ENCODE measurements around the gene LMBR1. TPM values are rescaled to one million over a fixed set of nuclear protein-coding genes. Genes with fewer than 3 reads are reported as not detected.

Gene LMBR1
- total and polyA plus RNA-seq, 2 of the 4 experiments (the other 2 are of a cell fraction) = 11.9 to 19.9 TPM

GRCh38 chr7:156898938-156899337 is 6.0 kb upstream of the LMBR1 start:
- no peak overlapping the region for H3K14ac ChIP-seq (replicated peaks; ENCODE audit: low read depth, low read length)
- no peak overlapping the region for H2BK120ac ChIP-seq (ENCODE audit: low read depth, low read length)
- no peak overlapping the region for H3K9ac ChIP-seq (ENCODE audit: low read depth, low read length)
- intact Hi-C loops (cut with micrococcal nuclease) = no loop called here
- no peak overlapping the region for H3K27ac ChIP-seq (ENCODE audit: insufficient read depth, low read length)
- H3K18ac ChIP-seq (ENCODE audit: low read depth, low read length) = no peak overlapping the region
- H3K9me3 ChIP-seq (ENCODE audit: control insufficient read depth, insufficient read depth, low read length) = no peaks in the 10 kb centered on the region
- H3K4me1 ChIP-seq (ENCODE audit: control insufficient read depth, insufficient read depth, low read length) = peaks cover 3% of the 10 kb centered on the region; the same call in 1 of the 2 replicates
- no peak overlapping the region for H2BK5ac ChIP-seq (ENCODE audit: low read depth, low read length, poor library complexity, severe bottlenecking)
- BruUV-seq (replicated peaks) = no TSS peak
- no peaks in the 10 kb centered on the region for H3K27me3 ChIP-seq (ENCODE audit: control insufficient read depth, insufficient read depth, low read length)
- no peaks in the 10 kb centered on the region; the same call in 1 of the 2 replicates for H3K9me1 ChIP-seq (ENCODE audit: insufficient read depth, low read length)
- TF ChIP-seq CEBPB (IDR thresholded peaks at IDR 0.05; ENCODE audit: low read depth, low read length) (peak; percentile 70), RCOR1 (IDR thresholded peaks at IDR 0.05; ENCODE audit: insufficient replicate concordance, low read length) (no peak)
- H4K5ac ChIP-seq (ENCODE audit: low read depth, low read length) = no peak overlapping the region
- H3K56ac ChIP-seq (ENCODE audit: extremely low read depth, insufficient read depth, low read length) = no peak overlapping the region
- no peak overlapping the region for H2BK15ac ChIP-seq (ENCODE audit: low read depth, low read length)
- no peak overlapping the region for H2BK20ac ChIP-seq (ENCODE audit: low read depth, low read length)
- no peak overlapping the region for H2AK5ac ChIP-seq (ENCODE audit: low read depth, low read length)
- no peak overlapping the region for H3K4me3 ChIP-seq (ENCODE audit: insufficient read depth, low read depth, low read length)
- DNase-seq = peak; percentile 11
- H3K23ac ChIP-seq (ENCODE audit: low read depth, low read length) = no peak overlapping the region
- WGBS, 2 experiments (ENCODE audit: extremely low coverage in 2 of 2, insufficient read length in 1 of 2) = no CpG with 5 or more reads among the region's 1 CpG
- ATAC-seq (ENCODE audit: low read depth) = no peak; the same call in 1 of the 2 replicates
- dilution Hi-C loops (cut with HindIII; ENCODE audit: low sequenced_read_pairs, unreplicated experiment) = no loop called here
- H2AFZ ChIP-seq (replicated peaks; ENCODE audit: low read length, poor library complexity) = no peak overlapping the region
- no peaks in the 10 kb centered on the region for H3K79me1 ChIP-seq (ENCODE audit: low read depth in 1 of 2, low read length in 2 of 2)
- H3K4me2 ChIP-seq (ENCODE audit: low read depth, low read length) = no peak overlapping the region
- no peak overlapping the region for H4K8ac ChIP-seq (ENCODE audit: low read depth in 2 of 2, low read length in 2 of 2)
- in situ Hi-C loops (cut with MboI; ENCODE audit: low sequenced_read_pairs) = no loop called here
- H4K91ac ChIP-seq (ENCODE audit: insufficient read depth, low read depth, low read length) = no peak overlapping the region
- POLR2A ChIA-PET (ENCODE audit: unreplicated experiment) = no interaction called here
- H2AK9ac ChIP-seq (replicated peaks; ENCODE audit: low read depth, low read length, poor library complexity) = no peak overlapping the region
- no peak overlapping the region for H3K4ac ChIP-seq (ENCODE audit: low read depth, low read length)
- no peaks in the 10 kb centered on the region for H3K36me3 ChIP-seq (ENCODE audit: control insufficient read depth, insufficient read depth, low read length)
- no peaks in the 10 kb centered on the region for H4K20me1 ChIP-seq (ENCODE audit: insufficient read depth, low read length)
- CTCF ChIA-PET = no interaction called here

All from IMR-90 (cell line).